Liver (tissue), 9 donors: Measurements from ENCODE around the gene KCNMA1. TPM values are rescaled to one million over a fixed set of nuclear protein-coding genes. Genes with fewer than 3 reads are reported as not detected.

Source experiments
- DNase-seq: peaks from one replicate; pipeline ENCODE4 v3.0.0-alpha.2; 2017; ENCODE audit warnings: low spot score
- H3K27ac ChIP-seq, 2 donors: one replicate each; pipeline ENCODE4 v1.7.0; 2013; ENCODE audit warnings: inconsistent platforms in 2 of 2, low read length in 2 of 2, control low read depth in 1 of 2, low read depth in 1 of 2, mild to moderate bottlenecking in 1 of 2
- H3K27me3 ChIP-seq, 4 donors: one replicate each; pipeline versions ENCODE4 v1.6.1 to v1.7.0; 2013; ENCODE audit warnings: low read length in 3 of 4, inconsistent platforms in 1 of 4, mild to moderate bottlenecking in 1 of 4, moderate library complexity in 1 of 4; ENCODE audit not compliant: control insufficient read depth in 4 of 4, insufficient read depth in 4 of 4
- H3K36me3 ChIP-seq, 4 donors: one replicate each; pipeline versions ENCODE4 v1.6.1 to v1.7.0; 2013; ENCODE audit warnings: low read length in 3 of 4, mild to moderate bottlenecking in 3 of 4, low read depth in 1 of 4, moderate library complexity in 1 of 4; ENCODE audit not compliant: control insufficient read depth in 4 of 4, insufficient read depth in 3 of 4
- H3K4me1 ChIP-seq, 4 donors: one replicate each; pipeline versions ENCODE4 v1.6.1 to v1.7.0; 2013; ENCODE audit warnings: low read length in 3 of 4, mild to moderate bottlenecking in 3 of 4, moderate library complexity in 1 of 4; ENCODE audit not compliant: control insufficient read depth in 4 of 4, insufficient read depth in 4 of 4
- H3K4me3 ChIP-seq, 3 donors: one replicate each; pipeline versions ENCODE4 v1.6.1 to v1.7.0; 2013; ENCODE audit warnings: low read length in 3 of 3, control low read depth in 1 of 3, low read depth in 1 of 3, mild to moderate bottlenecking in 1 of 3
- H3K9ac ChIP-seq, 2 donors: one replicate each; pipeline ENCODE4 v1.7.0; 2013; ENCODE audit warnings: low read length in 2 of 2, mild to moderate bottlenecking in 2 of 2, moderate library complexity in 2 of 2, control low read depth in 1 of 2, low read depth in 1 of 2
- H3K9me3 ChIP-seq, 4 donors: one replicate each; pipeline versions ENCODE4 v1.6.1 to v1.7.0; 2013; ENCODE audit warnings: low read length in 3 of 4; ENCODE audit not compliant: control insufficient read depth in 4 of 4
- FOXA1 ChIP-seq: IDR thresholded peaks from 2 replicates; pipeline ENCODE4 v1.6.1; 2016; ENCODE audit warnings: antibody characterized with exemption
- FOXA2 ChIP-seq: IDR thresholded peaks from 2 replicates; pipeline ENCODE4 v1.6.1; 2016; ENCODE audit warnings: antibody characterized with exemption
- GABPA ChIP-seq, 2 donors: IDR thresholded peaks in 1 of 2; conservative IDR thresholded peaks in 1 of 2; 2 replicates each; pipeline ENCODE4 v1.6.1; 2016; ENCODE audit warnings: antibody characterized with exemption in 2 of 2, mild to moderate bottlenecking in 1 of 2, moderate library complexity in 1 of 2
- HNF4A ChIP-seq, 2 donors: conservative IDR thresholded peaks; 2 replicates each; pipeline ENCODE4 v1.6.1; 2016; ENCODE audit warnings: antibody characterized with exemption in 2 of 2, mild to moderate bottlenecking in 2 of 2
- JUND ChIP-seq, 2 donors: IDR thresholded peaks; 2 replicates each; pipeline ENCODE4 v1.6.1; 2016; ENCODE audit warnings: antibody characterized with exemption in 2 of 2
- TAF1 ChIP-seq: conservative IDR thresholded peaks from 2 replicates; pipeline ENCODE4 v1.6.1; 2016; ENCODE audit warnings: antibody characterized with exemption, mild to moderate bottlenecking
- WGBS: extraction: QIAGEN DNeasy Blood & Tissue Kit; methylation state at CpG from one replicate; pipeline ENCODE4 v1.1.7; 2013; 5-methylcytosine and 5-hydroxymethylcytosine counted together
- polyA plus RNA-seq, 2 donors: library from polyadenylated mRNA; stranded (reverse) in 1 of 2; unstranded in 1 of 2; fragments of 200-250 nt in 1 of 2; fragments of >200 nt in 1 of 2; fragmentation: Nextera tagmentation in 1 of 2; extraction: Ambion mirVana in 1 of 2; gene quantifications; one replicate each; pipeline versions ENCODE4 v1.2.1 to v1.2.3, GENCODE V29; 2013 to 2015
- total RNA-seq, 2 donors: library from RNA; depleted of rRNA; stranded (reverse); fragments of >200 nt; gene quantifications; one replicate each; pipeline ENCODE4 v1.2.3, GENCODE V29; 2014
- TF ChIP-seq, protein P1 (sequence below): IDR thresholded peaks from 2 replicates; pipeline ENCODE4 v1.6.1; 2016; ENCODE audit warnings: antibody characterized with exemption
- TF ChIP-seq, protein P2 (sequence below): IDR thresholded peaks from 2 replicates; pipeline ENCODE4 v1.6.1; 2016; ENCODE audit warnings: antibody characterized with exemption
- TF ChIP-seq, protein P3 (sequence below): IDR thresholded peaks from 2 replicates; pipeline ENCODE4 v1.6.1; 2016; ENCODE audit warnings: antibody characterized with exemption, mild to moderate bottlenecking
- TF ChIP-seq, protein P4 (sequence below): IDR thresholded peaks from 2 replicates; pipeline ENCODE4 v1.6.1; 2016; ENCODE audit warnings: antibody characterized with exemption
- donor health status: healthy.
- donor health status: healthy.
- donor health status: healthy.
- donor health status: healthy.
- donor health status: healthy.

KCNMA1 gene
- total and polyA plus RNA-seq, 4 donors: 2.5 to 9.7 (median 4.7) TPM

DNA sequence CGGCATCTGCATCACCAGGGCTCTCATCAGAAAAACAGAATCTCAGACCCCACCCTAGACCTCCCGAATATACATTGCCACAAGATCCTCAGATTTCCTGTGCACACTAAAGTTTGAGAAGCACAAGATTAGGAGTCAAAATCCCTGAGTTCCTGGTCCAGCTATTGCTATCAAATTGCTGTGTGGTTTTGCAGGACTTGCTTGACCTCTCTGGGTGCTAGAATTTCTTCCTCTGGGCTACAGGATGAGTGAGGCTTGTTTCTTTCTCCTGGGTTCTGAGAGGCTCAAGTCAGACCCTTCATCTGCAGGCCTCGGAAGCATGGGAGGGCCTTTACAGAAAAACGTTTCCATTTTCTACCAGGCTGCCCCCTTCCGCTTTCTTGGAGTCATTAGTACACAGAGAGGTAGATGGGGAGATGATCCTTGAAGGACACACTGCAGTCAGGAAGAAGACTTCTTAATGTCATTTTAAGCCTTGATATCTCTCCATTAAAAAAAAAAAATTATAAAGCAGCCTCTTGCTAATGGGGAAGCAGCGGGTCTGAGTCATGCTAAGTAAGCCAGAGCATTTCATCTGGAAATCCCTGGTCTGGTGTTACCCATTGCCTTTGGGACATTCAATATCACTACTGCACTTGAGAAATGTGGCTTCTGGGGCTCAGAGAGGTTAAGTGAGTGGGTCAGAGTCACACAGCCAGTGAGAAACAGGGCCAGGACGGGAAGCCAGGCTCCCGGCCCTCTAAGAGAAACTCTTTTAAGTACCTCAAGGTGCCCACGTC is 173.5 kb downstream of the KCNMA1 start:
- no peak overlapping the region for H3K27ac ChIP-seq
- no peaks in the 10 kb centered on the region for H3K36me3 ChIP-seq
- H3K27me3 ChIP-seq: no peaks in the 10 kb centered on the region
- WGBS: 89% methylated on average over 9 of the region's 9 CpGs
- H3K9me3 ChIP-seq: no peaks in the 10 kb centered on the region
- no peak for DNase-seq
- no peak overlapping the region for H3K4me3 ChIP-seq
- no peak overlapping the region for H3K9ac ChIP-seq
- TF ChIP-seq JUND (IDR thresholded peaks at IDR 0.05) (no peak), TAF1 (no peak), GABPA (IDR thresholded peaks at IDR 0.05 in 1 of 2, conservative IDR thresholded peaks at IDR 0.05 in 1 of 2) (no peak)
- TF ChIP-seq, protein P1, sequence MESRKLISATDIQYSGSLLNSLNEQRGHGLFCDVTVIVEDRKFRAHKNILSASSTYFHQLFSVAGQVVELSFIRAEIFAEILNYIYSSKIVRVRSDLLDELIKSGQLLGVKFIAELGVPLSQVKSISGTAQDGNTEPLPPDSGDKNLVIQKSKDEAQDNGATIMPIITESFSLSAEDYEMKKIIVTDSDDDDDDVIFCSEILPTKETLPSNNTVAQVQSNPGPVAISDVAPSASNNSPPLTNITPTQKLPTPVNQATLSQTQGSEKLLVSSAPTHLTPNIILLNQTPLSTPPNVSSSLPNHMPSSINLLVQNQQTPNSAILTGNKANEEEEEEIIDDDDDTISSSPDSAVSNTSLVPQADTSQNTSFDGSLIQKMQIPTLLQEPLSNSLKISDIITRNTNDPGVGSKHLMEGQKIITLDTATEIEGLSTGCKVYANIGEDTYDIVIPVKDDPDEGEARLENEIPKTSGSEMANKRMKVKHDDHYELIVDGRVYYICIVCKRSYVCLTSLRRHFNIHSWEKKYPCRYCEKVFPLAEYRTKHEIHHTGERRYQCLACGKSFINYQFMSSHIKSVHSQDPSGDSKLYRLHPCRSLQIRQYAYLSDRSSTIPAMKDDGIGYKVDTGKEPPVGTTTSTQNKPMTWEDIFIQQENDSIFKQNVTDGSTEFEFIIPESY: no peak
- TF ChIP-seq, protein P2, sequence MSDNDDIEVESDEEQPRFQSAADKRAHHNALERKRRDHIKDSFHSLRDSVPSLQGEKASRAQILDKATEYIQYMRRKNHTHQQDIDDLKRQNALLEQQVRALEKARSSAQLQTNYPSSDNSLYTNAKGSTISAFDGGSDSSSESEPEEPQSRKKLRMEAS: no peak
- H3K4me1 ChIP-seq: no peaks in the 10 kb centered on the region

DNA sequence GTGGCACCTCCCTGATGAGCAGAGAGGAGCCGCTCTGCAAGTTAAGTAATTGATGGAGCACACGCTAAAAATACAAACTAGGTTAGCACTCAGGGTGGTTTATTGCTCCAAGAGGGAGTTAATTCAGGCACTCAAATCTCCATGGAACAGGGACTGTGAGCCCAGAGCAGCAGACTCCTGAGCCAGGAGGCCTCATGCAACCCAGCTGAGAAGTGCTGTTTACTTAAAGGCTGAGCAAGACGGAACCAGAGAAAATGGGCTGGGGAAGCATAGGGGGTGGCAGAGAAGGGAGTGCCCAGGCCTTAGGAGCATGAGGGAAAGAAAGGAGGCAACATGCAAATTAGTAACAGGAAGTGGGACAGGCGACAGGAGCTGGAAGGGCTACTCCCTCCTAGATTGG is 174.1 kb downstream of the KCNMA1 start:
- no peak for DNase-seq
- H3K9ac ChIP-seq: no peak overlapping the region

More for the DNA sequence above, 174.1 kb downstream of the KCNMA1 start:
- Histone ChIP-seq H3K27ac (no peak overlapping the region), H3K4me1 (no peaks in the 10 kb centered on the region), H3K36me3 (no peaks in the 10 kb centered on the region), H3K27me3 (no peaks in the 10 kb centered on the region), H3K4me3 (no peak overlapping the region), H3K9me3 (no peaks in the 10 kb centered on the region)
- 80% methylated on average over 4 of the region's 4 CpGs for WGBS
- TF ChIP-seq HNF4A (conservative IDR thresholded peaks at IDR 0.05) (no peak), TAF1 (no peak), FOXA2 (no peak), JUND (IDR thresholded peaks at IDR 0.05) (no peak), FOXA1 (no peak), GABPA (IDR thresholded peaks at IDR 0.05 in 1 of 2, conservative IDR thresholded peaks at IDR 0.05 in 1 of 2) (no peak)
- TF ChIP-seq, protein P1: no peak
- TF ChIP-seq, protein P3, sequence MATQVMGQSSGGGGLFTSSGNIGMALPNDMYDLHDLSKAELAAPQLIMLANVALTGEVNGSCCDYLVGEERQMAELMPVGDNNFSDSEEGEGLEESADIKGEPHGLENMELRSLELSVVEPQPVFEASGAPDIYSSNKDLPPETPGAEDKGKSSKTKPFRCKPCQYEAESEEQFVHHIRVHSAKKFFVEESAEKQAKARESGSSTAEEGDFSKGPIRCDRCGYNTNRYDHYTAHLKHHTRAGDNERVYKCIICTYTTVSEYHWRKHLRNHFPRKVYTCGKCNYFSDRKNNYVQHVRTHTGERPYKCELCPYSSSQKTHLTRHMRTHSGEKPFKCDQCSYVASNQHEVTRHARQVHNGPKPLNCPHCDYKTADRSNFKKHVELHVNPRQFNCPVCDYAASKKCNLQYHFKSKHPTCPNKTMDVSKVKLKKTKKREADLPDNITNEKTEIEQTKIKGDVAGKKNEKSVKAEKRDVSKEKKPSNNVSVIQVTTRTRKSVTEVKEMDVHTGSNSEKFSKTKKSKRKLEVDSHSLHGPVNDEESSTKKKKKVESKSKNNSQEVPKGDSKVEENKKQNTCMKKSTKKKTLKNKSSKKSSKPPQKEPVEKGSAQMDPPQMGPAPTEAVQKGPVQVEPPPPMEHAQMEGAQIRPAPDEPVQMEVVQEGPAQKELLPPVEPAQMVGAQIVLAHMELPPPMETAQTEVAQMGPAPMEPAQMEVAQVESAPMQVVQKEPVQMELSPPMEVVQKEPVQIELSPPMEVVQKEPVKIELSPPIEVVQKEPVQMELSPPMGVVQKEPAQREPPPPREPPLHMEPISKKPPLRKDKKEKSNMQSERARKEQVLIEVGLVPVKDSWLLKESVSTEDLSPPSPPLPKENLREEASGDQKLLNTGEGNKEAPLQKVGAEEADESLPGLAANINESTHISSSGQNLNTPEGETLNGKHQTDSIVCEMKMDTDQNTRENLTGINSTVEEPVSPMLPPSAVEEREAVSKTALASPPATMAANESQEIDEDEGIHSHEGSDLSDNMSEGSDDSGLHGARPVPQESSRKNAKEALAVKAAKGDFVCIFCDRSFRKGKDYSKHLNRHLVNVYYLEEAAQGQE: no peak
- TF ChIP-seq, protein P4, sequence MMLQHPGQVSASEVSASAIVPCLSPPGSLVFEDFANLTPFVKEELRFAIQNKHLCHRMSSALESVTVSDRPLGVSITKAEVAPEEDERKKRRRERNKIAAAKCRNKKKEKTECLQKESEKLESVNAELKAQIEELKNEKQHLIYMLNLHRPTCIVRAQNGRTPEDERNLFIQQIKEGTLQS: no peak
